ENCODE results near the gene GSE1. TPM values are rescaled to one million over a fixed set of nuclear protein-coding genes. Genes with fewer than 3 reads are reported as not detected.

The GSE1 gene
- total and polyA plus RNA-seq, 9 of the 15 experiments (the other 6 are each of a cell fraction or from before 2014, with no cell fraction given) = 12.2 to 244 (median 57.9) TPM

GRCh38 chr16:85642762-85643358 lies 29.7 kb downstream of the GSE1 start:
- ChIA-PET CTCF (ENCODE audit: low intra/inter-chr PET ratio) (no interaction called here), POLR2A (interaction anchor here (1.0 kb wide), 1 partner anchor 27 kb away, joined by 6 read pairs; no protein-coding TSS in a partner anchor)
- H3K79me2 ChIP-seq (ENCODE audit: control insufficient read depth, insufficient read depth, low read length) = peaks cover 99% of the 10 kb centered on the region
- no peak overlapping the region for H3K4me2 ChIP-seq (ENCODE audit: insufficient read depth, low read length)
- in situ Hi-C loops (cut with MboI) (no loop called here), intact Hi-C loops (cut with micrococcal nuclease) (no loop called here)
- H3K36me3 ChIP-seq (ENCODE audit: control insufficient read depth, insufficient read depth, low read length) = peaks cover 98% of the 10 kb centered on the region
- ATAC-seq (no peak), FAIRE-seq (no peak), DNase-seq (ENCODE audit: extremely low read depth in 1 of 4, low spot score in 3 of 4) (no peak)
- H3K4me1 ChIP-seq (replicated peaks in 1 of 2; ENCODE audit: control insufficient read depth in 2 of 2, insufficient read depth in 2 of 2, low read length in 2 of 2) = peaks cover 0 to 86% of the 10 kb centered on the region in 2 experiments; a peak in 2 of 5 replicates
- H3K27me3 ChIP-seq (ENCODE audit: control insufficient read depth in 2 of 2, insufficient read depth in 2 of 2, low read length in 2 of 2) = no peaks in the 10 kb centered on the region
- peaks cover 10% of the 10 kb centered on the region for H3K9me1 ChIP-seq (ENCODE audit: control insufficient read depth, insufficient read depth, low read length)
- BruUV-seq (replicated peaks) = no TSS peak
- H2AFZ ChIP-seq (ENCODE audit: low read depth, low read length) = no peak overlapping the region
- H3K9me3 ChIP-seq (replicated peaks; ENCODE audit: control insufficient read depth, insufficient read depth, low read depth, low read length) = no peaks in the 10 kb centered on the region
- WGBS (ENCODE audit: insufficient coverage, low coverage, missing lambda C conversion rate) = 78% methylated on average over 24 of the region's 32 CpGs
- H4K20me1 ChIP-seq (replicated peaks; ENCODE audit: control insufficient read depth, insufficient read depth, low read length) = peaks cover 69% of the 10 kb centered on the region
- H3K27ac ChIP-seq (ENCODE audit: extremely low read depth, low read depth, low read length) = no peak overlapping the region
- no peak overlapping the region for H3K4me3 ChIP-seq
- peak overlapping the region in 1 of 2 experiments; percentile 58; a peak in 2 of 4 replicates for H3K9ac ChIP-seq (ENCODE audit: insufficient read depth in 1 of 2, low read depth in 2 of 2, low read length in 2 of 2)
- TF ChIP-seq ZHX1 (conservative IDR thresholded peaks at IDR 0.05; ENCODE audit: low read length) = no peak
- TF ChIP-seq EHMT2 (IDR thresholded peaks at IDR 0.05) = no peak
- no peak for TF ChIP-seq STAT5A (IDR thresholded peaks at IDR 0.05; ENCODE audit: borderline replicate concordance, low read length)
- no peak for TF ChIP-seq TARDBP (IDR thresholded peaks at IDR 0.05)
- TF ChIP-seq IRF9 (tag; IDR thresholded peaks at IDR 0.05) = no peak
- TF ChIP-seq SRF (CRISPR knock-in tag; IDR thresholded peaks at IDR 0.05) = no peak
- TF ChIP-seq ZNF592 (IDR thresholded peaks at IDR 0.05) = no peak
- TF ChIP-seq CXXC5 (CRISPR knock-in tag; IDR thresholded peaks at IDR 0.05) = no peak
- no peak for TF ChIP-seq ZNF507 (tag; conservative IDR thresholded peaks at IDR 0.05)
- TF ChIP-seq POLR2G (IDR thresholded peaks at IDR 0.05; ENCODE audit: low read depth, low read length) = peak; percentile 70
- 0 out of 2 replicates have a peak, but pooled peaks have one; percentile 26 for TF ChIP-seq POLR2A (conservative IDR thresholded peaks at IDR 0.05)
- no peak for TF ChIP-seq PTBP1 (IDR thresholded peaks at IDR 0.05; ENCODE audit: low read depth, low read length)
- no peak for TF ChIP-seq JUNB (CRISPR knock-in tag; conservative IDR thresholded peaks at IDR 0.05)
- TF ChIP-seq KLF10 (CRISPR knock-in tag; IDR thresholded peaks at IDR 0.05) = no peak
- TF ChIP-seq MIER1 (IDR thresholded peaks at IDR 0.05; ENCODE audit: low read depth) = no peak
